ENCODE measurements around the gene CARD11.

CARD11 gene

DNA sequence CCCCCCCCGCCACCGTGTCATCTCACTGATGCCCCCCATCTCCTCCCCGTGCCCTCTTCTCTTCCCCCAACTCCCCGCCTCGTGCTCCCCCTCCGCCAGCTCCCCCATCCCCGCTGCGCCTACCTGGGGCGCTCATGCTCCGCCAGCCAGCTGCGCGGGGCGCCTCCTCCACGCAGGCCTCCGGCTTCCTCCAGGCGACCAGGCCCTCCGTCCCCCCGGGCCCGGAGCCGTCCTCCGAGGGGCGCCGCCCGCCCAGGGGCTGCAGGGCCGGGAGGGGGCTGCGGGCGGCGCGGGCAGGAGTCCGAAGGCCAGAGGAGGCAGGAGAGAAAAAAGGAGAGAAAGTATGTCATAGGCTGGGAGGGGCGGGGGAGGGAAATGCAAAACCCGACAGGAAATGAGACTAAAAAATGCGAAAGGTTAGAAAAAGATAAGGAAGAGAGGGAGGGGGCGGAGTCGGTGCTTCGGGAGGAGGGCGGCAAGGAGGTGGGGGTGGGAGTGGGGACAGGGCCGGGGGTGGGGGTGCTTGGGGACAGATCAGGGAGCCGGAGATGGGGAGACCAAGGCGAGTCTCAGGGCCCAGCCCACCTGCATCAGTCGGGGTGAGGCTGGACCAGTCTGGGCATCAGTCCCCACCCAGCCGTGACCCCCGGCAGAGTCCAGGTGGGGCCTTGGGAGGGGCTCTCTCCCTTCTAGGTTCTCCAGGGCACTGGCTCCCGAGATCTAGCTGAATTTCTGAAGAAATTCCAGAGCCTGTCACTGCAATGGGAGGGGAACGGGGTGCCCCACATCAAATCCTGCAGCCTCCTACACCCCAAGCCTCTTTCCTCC lies at the start of gene CARD11:
CARD11 (minus strand) TSS at position 324 of the 828 bp plus-strand sequence. CDS start 85,361 bp downstream, outside the sequence.
- TF ChIP-seq CTCF (IDR thresholded peaks at IDR 0.05; ENCODE audit: low read depth, low read length, missing control alignments), result no peak
- DNase-seq (ENCODE audit: low read depth), result no peak
- H3K4me3 ChIP-seq (ENCODE audit: low read depth, low read length), result peak within 1 kb of the TSS; percentile 61

DNA sequence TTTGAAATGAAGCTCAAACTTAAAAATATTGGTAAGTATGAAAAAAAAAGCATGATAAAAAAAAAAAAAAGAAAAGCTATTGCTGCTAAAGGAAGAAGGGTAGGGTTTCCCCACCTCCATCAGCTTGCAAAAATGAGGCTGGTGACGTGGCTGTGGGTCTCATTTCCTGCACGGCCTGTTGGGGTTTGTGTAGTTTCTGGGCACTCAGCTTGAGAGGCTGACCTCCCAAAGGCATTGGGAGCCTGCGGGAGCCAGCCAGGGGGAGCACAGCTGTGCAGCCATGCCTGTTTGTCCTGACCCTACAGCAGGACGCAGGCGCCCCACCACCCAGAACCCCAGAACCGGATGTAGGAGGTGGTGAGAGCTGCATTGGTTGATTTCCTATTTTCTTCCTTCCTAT lies 48.8 kb upstream of the CARD11 start:
- TF ChIP-seq CTCF (IDR thresholded peaks at IDR 0.05; ENCODE audit: low read depth, low read length, missing control alignments), result no peak
- peak; percentile 67 for DNase-seq (ENCODE audit: low read depth)
- no peak overlapping the region for H3K4me3 ChIP-seq (ENCODE audit: low read depth, low read length)

DNA sequence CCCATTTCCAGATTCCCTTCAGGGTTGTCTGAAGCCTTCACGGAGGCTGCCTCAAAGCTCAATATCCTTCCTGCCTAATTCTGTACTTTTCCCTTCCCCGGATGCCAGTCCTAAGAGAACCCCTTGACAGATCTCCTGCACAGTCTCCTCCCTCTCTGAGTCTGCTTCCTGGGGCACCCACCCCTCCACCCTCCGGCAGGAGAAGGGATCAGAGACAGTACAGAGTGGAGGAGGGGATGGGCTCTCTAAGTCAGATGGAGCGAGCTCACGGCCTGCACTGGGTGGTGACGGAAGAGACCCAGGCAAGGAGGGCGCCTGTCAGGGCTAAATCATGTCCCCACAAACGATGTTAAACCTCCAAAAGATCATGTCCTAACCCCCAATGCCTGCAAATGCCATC lies 48.0 kb upstream of the CARD11 start:
- H3K4me3 ChIP-seq (ENCODE audit: low read depth, low read length), result no peak overlapping the region
- no peak for DNase-seq (ENCODE audit: low read depth)
- TF ChIP-seq CTCF (IDR thresholded peaks at IDR 0.05; ENCODE audit: low read depth, low read length, missing control alignments), result no peak

- peak; percentile 72 for TF ChIP-seq CTCF (IDR thresholded peaks at IDR 0.05; ENCODE audit: low read depth, low read length, missing control alignments)
- H3K4me3 ChIP-seq (ENCODE audit: low read depth, low read length), result no peak overlapping the region
- DNase-seq (ENCODE audit: low read depth), result no peak
Observed at GRCh38 chr7:3089493-3089892, 45.8 kb upstream of the CARD11 start.

DNA sequence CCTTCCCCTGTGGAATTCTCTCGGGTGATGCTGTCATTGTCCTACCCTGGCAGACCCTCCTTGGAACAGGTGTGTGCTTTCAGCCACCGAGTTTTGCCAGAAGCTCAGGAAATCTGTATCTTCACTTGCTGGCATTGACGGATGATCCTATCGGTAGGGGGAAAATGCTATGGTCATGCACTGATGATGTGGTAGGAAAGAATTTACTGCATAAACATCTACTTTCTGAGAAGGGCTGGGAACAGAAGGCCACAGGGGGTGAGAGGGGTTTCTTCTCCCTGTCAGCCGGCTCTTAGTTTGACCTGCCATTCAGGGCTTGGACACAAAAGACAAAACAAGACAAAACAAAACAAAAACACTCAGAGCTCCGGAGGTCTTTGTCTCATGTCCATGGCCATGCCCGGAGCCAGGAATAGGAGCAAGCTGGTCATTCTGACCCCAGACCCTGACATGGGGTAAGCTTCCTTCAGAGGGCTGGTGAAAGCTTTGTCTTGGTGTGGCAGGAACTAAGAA lies 43.6 kb upstream of the CARD11 start:
- H3K4me3 ChIP-seq (ENCODE audit: low read depth, low read length), result no peak overlapping the region
- DNase-seq (ENCODE audit: low read depth), result no peak
- TF ChIP-seq CTCF (IDR thresholded peaks at IDR 0.05; ENCODE audit: low read depth, low read length, missing control alignments), result no peak

DNA sequence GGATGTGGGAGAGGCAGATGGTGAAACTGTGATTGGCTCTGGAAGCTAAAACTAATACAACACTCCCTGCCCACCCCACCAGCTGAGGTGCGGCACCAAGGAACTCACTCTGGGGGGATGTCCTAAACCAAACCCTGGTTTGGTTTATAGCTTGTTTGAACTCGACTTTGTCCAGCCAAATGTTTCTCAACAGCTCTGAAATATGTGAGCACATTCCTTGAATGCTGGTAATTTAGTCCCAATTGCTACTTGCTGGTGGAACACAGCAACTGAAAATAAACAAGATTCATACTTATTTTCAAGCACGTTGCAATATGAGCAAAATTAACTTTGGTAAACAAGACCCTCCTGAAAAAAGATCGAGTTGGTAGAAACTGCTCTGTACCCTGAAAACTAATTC lies 39.7 kb upstream of the CARD11 start:
- H3K4me3 ChIP-seq (ENCODE audit: low read depth, low read length), result no peak overlapping the region
- no peak for DNase-seq (ENCODE audit: low read depth)
- TF ChIP-seq CTCF (IDR thresholded peaks at IDR 0.05; ENCODE audit: low read depth, low read length, missing control alignments), result no peak

GRCh38 chr7:3082831-3083230 lies 39.2 kb upstream of the CARD11 start:
- DNase-seq (ENCODE audit: low read depth), result no peak
- TF ChIP-seq CTCF (IDR thresholded peaks at IDR 0.05; ENCODE audit: low read depth, low read length, missing control alignments), result no peak
- H3K4me3 ChIP-seq (ENCODE audit: low read depth, low read length), result no peak overlapping the region

Data from GM12864 (cell line).